SK-N-SH treated with all-trans-retinoic acid at 6 μM for 48 hours (cell line): ENCODE measurements around the gene INPP4B.

Source experiments
- GLIS3 ChIP-seq: fragments of 250-450 bp; sonication (Bioruptor Pico); IDR thresholded peaks from 2 replicates; pipeline ENCODE4 v1.5.0; 2020; ENCODE audit warnings: mild to moderate bottlenecking, moderate library complexity
- PATZ1 ChIP-seq: fragments of 250-450 bp; sonication (Bioruptor Pico); IDR thresholded peaks from 2 replicates; pipeline ENCODE4 v1.8.0; 2020; ENCODE audit warnings: mild to moderate bottlenecking, moderate library complexity, borderline replicate concordance
- POU6F1 ChIP-seq: fragments of 250-450 bp; sonication (Bioruptor Pico); IDR thresholded peaks from 2 replicates; pipeline ENCODE4 v1.8.0; 2021; ENCODE audit warnings: low read depth, mild to moderate bottlenecking, moderate library complexity, borderline replicate concordance
- ZNF8 ChIP-seq: fragments of 450-650 bp; formaldehyde crosslinking; IDR thresholded peaks from 2 replicates; pipeline ENCODE4 v1.5.0; 2020; ENCODE audit warnings: mild to moderate bottlenecking, moderate library complexity

- TF ChIP-seq POU6F1 (CRISPR knock-in tag): no peak
- no peak for TF ChIP-seq PATZ1 (CRISPR knock-in tag)
- no peak for TF ChIP-seq GLIS3
- TF ChIP-seq ZNF8 (CRISPR knock-in tag): no peak
These were observed 567.9 kb downstream of the INPP4B start for GRCh38 chr4:142278171-142278570.
